Activated CD8-positive, alpha-beta memory T cell treated with anti-CD3 and anti-CD28 coated beads for 1 hour (primary cell): ENCODE data around the gene MBLAC1.

ENCODE experiments used
- DNase-seq, 2 donors: peaks; one replicate each; pipeline ENCODE4 v3.0.0-alpha.2; 2020; ENCODE audit warnings: low read depth in 1 of 2; ENCODE audit errors: extremely low read depth in 1 of 2

MBLAC1 gene

DNA sequence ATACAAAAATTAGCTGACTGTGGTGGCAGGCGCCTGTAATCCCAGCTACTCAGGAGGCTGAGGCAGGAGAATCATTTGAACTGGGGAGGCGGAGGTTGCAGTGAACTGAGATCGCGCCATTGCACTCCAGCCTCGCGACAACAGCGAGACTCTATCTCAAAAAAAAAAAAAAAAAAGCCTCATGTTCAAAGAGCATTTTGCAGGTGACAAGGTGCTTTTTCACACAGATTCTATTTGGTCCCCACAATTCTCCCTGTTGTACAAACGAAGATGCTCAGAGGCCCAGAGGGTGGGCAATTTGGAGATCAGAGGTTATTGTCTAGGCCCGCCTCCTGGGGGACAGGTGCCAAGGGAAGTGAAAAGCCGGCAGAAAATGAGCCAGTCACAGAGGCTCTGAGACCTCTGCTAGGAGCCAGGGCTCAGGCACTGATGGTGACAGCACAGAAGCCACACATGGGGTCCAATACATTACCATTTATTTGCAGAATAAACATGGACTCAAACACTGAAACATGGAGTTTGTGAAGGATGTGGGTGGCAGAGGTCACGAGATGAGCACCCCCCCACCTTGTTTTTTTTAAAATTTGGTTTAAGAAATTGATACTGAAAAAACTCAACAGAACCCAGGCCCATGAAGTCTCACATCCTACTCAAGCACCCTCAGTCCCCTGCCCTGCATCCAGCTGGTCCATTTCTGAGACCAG, 42.5 kb downstream of the MBLAC1 start:
- DNase-seq: no peak

DNA sequence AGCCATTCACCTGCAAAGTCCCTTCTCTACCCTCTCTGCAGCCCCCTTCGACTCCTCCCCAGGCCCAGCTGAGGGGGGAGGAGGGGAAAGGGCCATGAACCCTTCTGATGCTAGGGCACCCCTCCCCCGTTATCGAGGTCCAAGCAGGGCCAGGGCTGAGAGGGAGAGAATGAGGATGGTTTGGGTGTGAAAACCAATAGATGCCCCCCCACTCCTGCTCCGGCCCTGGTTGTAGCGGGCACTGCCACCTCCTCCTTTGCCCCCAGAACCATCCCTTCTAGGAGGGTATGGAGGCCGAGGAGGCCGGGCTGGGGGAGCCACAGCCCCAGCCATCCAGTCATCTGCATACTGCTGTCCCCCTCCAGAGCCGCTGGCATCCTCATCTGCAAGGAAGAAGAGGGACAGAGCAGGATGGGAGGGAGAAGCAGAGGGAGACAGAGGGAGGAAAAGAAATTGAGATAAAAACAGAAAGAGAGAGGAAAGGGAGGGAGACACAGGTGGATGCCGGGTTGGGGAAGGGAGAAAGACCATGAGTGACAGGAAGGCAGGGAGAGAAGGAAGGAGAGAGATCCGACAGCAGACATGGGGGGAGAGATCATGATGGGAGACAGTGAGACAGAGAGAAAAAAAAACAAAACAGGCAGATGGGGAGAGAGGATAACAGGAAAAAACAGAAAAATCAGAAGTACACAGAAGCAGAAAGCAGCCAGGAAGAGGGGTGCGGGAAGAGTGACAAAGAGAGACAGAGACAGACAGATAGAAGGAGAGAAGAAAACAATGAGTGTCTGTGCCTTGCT, 43.5 kb downstream of the MBLAC1 start:
- DNase-seq: no peak

DNA sequence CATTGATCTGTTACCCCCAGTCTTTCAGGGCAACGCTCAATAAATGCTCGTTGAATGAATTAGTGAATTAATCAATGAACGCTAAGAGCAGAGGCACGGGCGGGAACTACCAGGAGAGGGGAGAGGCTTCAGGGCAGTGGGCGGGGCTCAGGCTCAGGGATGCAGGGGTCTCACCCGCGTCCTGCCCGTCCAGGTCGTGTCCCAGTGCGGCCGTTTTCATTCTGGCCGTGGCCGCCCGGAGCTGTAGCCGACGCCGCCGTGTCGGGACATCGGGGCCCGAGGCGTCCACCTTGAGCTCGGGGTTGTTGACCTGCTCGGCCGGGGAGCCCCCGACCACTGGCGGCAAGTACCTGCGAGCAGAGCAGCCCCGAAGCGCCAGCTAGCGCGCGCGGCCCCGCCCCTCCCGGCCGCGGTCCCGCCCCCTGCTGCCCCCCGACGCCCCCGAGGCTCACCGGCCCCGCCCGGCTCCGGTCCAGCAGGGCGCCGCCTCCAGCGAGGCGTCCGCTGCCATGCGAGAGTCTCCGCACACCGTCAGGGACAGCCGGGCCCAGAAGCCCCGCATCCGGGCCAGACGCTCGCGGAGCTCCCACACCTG, 44.4 kb downstream of the MBLAC1 start:
- DNase-seq: no peak

DNA sequence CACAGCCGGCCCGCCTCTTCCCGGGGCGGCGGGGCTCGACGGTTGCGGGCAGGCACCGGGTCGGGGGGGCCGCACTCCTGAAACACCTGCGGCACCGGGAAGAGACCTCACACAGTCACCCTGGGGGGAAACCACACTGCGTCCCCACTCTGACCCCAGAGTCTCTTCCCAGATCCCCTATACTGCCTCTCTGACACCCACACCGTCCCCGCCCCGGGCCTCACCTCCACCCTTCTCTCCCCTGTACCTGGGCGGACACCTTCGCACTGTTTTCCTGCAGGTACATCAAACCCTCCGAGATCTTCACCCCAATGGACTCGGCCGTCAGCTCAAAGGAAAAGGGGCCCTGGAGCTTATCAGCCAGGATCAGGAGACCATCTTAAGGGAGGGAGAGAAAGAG, 45.1 kb downstream of the MBLAC1 start:
- DNase-seq: no peak

DNA sequence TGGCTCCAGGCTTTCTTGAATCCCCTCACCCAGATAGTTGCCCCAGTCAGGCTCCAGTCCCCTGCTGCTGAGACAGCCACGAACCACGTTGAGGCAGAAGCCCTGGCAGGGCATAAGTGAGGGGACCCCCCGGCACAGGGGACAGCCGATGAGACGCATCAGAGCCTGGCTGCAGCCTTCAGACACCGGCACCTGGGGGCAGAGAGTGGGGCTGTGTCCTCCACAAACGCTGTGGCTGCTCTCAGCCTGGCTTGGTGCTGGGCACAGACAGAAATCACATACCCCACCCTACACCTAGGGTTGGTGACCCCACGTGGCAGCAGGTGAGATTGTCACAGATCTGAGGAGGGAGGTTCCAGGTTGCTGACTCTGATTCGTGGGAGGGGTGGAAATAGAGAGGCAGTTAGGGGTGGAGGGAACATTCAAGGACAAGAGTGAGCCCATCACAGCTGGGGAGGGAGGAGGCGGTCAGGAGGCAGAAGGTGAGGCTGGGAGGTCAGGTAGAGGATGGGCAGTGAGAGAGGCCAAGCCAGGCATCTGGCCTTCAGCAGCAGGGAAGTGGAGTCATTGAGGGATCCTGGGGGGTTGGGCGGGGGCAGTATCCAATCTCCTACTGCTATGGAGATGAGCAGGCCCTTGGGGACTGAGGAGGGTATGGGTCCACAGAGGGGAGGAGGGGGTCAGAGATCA, 47.2 kb downstream of the MBLAC1 start:
- DNase-seq: no peak

DNA sequence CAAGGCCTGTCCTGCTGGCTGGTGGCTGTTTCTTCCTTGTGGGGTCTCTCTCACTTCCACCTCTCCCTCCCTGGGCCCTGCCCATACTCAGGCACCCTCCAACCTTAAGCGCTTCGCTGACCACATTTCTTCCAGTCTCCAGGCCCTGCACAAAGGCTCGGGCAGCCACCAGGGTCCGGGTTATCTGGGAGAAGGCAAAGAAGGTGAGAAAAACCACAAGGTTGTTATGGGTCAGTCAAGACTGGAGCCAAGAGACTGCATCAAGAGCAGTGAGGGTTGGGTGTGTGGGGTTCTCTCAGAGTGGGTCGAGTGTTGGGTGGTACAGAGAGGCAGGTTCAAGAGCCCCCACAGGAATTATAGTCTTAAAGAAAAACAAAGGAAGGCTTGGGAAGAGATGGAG, 47.8 kb downstream of the MBLAC1 start:
- DNase-seq: no peak

DNA sequence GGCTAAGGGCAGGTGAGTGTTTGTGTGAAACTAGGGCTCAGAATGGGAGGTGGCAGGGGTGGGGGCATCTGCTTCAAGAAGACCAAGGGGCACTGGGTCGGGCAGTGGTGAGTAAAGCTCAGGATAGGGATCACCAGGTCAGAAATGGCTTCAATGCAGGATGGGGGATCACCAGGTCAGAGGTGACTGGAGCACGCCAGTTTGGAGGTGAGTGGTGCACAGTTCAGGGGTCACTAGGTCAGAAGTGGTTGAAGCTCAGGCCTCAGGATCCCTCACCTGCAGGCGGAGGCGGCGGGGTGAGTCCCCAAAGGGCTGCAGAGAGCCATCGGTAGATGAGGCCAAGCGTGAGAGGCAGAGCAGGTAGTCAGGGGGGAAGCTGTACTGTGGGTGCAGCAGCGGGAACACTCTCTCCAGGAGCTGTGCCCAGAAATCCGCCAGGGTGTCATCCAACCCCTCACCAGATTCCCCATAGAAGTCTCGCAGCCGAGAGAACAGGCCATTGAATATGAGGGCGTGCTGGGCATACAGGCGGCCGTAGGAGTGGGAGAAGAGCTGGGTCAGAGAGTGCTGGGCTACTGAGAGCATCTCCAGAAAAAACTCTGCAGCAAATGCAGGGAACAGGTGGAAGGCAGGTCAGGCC, 48.6 kb downstream of the MBLAC1 start:
- no peak for DNase-seq

DNA sequence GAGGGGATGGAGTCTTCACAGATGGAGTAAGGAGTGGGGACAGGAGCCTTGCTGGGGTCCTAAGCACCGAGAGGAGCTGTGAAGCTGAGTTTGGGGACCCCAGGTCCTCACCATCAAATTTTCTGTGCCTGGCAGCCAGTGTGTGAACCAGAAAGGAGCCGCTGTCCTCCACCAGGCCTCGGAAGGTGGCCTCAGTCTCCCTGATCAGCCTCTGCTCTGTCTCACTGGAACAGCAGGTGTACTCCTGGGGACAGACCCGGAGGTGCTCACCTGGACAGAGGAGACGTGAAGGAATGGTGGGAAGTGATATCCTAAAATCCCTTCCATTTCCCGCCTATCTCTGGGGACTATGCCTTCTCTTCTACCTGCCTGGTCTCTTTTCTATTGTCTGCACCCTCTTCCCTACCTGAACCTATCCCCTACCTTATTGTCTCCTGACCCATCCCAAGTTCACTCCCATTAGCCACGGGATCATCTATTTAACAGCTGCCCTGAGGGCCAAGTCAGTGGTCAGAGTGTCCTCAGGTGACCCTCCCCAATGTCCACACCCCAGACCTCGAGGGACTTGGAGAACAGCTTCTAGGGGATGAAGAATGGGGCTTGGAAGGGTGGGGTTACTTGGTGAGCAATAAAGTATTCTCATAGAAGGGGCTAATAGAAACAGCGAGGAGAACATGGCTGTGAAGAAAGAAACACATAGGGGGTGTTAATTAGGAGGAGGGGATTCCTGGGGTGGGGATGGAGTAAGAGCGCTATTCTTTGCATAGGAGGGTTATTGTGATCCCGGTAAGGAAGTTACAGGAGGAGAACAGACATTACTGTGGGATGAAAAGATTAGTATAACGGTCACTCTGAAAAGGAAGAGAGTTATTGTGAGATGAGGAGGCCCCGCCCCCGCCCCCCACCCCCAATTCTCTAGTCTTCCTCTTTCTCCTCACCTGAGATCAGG, 49.6 kb downstream of the MBLAC1 start:
- DNase-seq: no peak

DNA sequence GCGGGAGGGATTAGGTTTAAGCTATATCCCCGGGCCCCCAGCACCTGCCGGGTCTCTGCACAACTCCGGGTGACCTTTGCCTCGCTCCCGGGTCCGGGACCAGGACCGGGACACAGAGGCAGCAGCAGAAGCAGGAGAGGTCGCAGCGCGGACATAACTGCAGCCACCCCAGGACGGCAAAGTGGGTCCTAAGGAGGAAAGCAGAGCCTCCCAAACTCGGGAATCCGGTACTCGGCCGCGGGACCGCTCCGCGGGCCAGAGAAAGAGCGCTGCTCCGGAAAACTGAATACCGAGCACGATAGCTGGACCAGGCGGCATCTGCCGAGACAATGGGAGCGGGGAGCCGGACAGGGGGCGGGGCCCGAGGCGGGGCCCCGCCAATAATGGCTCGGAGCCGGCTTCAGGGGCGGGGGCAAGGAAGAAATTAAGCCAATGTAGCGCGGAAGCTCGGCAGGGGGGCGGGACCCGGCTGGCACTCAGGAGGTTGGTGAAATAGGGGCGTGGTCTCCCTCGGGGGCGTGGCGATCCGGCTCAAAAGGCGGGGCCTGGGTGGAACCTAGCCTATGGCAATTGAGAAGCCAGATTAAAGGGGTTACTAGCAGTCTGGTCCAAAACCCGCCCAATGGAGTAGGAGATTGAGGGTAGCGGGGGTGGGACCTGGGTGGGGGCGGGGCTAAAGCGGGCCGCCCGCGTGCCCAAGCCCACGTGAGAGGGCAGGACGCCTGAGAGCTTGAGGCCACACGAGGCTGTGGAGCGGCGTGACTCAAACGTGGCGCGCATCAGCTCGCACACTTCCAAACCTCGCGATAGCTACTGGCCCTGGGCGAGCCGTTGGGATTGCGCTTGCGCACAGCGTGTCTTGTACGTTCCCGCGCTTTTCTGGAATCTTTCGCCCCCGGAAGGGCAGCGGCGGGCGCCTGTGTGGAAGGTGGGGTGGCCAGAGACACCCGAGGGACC, 50.6 kb downstream of the MBLAC1 start, which contains the start of the genes GPC2 and STAG3:
GPC2 (minus strand) TSS at position 337 of the 957 bp plus-strand sequence; CDS start at position 155, 182 bp downstream.
STAG3 (plus strand) TSS at position 874 of the 957 bp plus-strand sequence. CDS start 2,639 bp downstream, outside the sequence.
- peak; percentile 89 to 94 for DNase-seq
